HG03460 (cell line): ENCODE measurements around the gene UTP14C.
"Not testable (repeated sequence)": the region's sequence is repeated elsewhere in the genome, so short reads cannot be mapped to it uniquely, and the experiment has no call there.

ENCODE experiments used
- ATAC-seq: cut with Tn5 transposase; IDR thresholded peaks from one replicate; pipeline ENCODE4 v1.9.1; 2021; ENCODE audit not compliant: unreplicated experiment

The UTP14C gene

DNA sequence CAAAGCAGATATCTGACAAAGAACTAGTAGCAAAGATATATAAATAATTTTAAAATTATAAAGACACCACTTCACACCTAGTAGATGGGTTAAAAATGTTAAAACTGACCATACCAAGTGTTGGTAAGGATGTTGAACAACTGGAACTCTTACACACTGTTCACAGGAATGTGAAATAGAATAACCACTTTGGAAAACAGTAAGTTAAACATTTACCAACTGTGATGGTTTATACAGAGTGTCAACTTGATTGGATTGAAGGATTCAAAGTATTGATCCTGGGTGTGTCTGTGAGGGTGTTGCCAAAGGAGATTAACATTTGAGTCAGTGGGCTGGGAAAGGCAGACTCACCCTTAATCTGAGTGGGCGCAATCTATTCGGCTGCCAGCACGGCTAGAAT is 19.2 kb downstream of the UTP14C start:
- no peak for ATAC-seq

GRCh38 chr13:52047463-52047862 is 23.0 kb downstream of the UTP14C start:
- no peak for ATAC-seq

- no peak for ATAC-seq
These were observed 24.0 kb downstream of the UTP14C start for GRCh38 chr13:52048516-52048915.

GRCh38 chr13:52051400-52051799 is 26.9 kb downstream of the UTP14C start:
- no peak for ATAC-seq

DNA sequence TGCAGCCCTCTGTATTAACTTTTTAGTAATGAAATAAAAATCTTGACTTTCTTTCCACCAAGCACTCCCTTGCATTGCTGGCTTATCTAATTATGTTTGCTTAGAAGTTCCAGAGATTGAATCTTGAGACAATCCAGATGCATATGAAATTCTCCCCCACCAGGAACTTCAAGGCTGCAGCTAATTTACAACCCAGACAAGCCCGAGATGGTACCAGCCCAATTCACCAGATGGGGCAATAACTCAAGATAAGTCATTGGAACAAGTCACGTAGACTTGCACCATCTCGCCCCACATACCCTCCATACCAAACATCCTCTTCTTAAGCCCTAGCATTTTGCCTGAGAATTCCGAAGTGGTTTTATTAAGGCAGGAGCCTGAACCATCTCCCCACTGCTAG is 29.0 kb downstream of the UTP14C start:
- ATAC-seq, result no peak

DNA sequence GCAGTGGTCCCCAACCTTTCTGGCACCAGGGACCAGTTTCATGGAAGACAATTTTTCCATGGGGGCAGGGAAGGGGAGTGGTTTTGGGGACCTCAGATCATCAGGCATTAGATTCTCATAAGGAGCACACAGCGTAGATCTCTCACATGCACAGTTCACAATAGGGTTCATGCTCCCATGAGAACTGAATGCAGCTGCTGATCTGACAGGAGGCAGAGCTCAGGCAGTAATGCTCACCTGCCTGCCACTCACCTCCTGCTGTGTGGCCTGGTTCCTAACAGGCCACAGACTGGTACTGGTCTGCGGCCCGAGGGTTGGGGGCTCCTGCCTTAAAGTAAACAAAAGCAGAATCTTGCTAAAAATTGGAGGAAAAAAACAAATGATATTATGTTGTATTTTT is 36.6 kb downstream of the UTP14C start:
- ATAC-seq, result not testable (repeated sequence)

DNA sequence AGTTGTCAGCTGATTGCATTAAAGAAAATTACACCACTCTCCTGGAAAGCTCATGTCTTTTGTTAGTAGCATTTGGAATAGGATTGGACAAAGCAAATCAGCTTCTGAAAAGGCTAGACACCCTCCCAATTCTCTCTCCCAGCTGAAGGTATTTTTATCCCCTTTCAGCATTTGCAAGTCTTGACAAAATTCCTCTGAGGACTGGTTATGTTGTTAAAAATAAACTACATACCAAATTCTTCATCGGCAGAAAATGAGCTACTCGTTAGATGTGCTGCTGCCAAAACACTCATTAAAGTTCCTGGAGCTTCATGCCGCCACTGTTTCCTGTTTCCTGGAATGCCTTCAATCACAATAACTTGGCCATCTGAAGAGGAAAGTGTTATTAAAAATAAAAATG is 37.1 kb downstream of the UTP14C start:
- no peak for ATAC-seq

GRCh38 chr13:52067237-52067636 is 42.7 kb downstream of the UTP14C start:
- no peak for ATAC-seq

GRCh38 chr13:52070929-52071523 is 46.5 kb downstream of the UTP14C start:
- ATAC-seq, result no peak
